Spleen (tissue), 7 donors: ENCODE data around the gene IRGC.

Source experiments
- POLR2AphosphoS5 ChIP-seq, 3 donors: sonication (generic); formaldehyde crosslinking; IDR thresholded peaks; one replicate each; pipeline ENCODE4 v1.5.1; 2017; ENCODE audit warnings: antibody characterized with exemption in 3 of 3
- TF ChIP-seq, protein P1 (sequence below), 11 experiments: fragments of 200-600 bp in 7 of 11; fragments of 450-650 bp in 4 of 11; sonication (generic) in 4 of 11; IDR thresholded peaks in 8 of 11; conservative IDR thresholded peaks in 3 of 11; 1 replicate in 7 of 11; 2 replicates in 4 of 11; pipeline versions ENCODE4 v1.4.0 to v1.8.0; 2016 to 2021; ENCODE audit warnings: antibody characterized with exemption in 11 of 11, inconsistent platforms in 4 of 11, mild to moderate bottlenecking in 1 of 11
- donor health status: DM: no; HTN: no; CAD: no; lungs with moderate emphysema.
- donor health status: DM: no; HTN: no; CAD: no.
- donor health status: DM: no; HTN: no; CAD: no.

DNA sequence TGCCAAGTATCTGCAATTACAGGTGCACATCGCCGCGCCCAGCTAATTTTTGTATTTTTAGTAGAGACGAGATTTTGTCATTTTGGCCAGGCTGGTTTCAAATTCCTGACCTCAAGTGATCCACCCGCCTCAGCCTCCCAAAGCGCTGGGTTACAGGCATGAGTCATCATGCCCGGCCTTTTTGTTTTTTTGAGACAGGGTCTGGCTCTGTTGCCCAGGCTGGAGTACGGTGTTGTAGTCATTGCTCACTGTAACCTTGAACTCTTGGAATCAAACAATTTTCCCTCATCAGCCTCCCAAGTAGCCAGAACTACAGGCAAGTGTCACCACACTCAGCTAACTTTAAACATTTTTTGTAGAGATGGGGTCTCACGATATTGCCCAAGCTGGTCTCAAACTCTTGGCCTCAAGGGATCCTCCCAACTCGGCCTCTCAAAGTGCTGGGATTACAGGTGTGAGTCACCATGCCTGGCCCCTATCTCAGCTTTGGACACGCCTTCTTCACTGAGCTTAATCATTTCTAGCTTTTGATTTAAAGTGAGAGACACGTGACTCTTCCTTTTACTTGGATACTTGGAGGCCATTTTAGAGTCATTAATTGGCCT lies 4.0 kb upstream of the IRGC start:
- TF ChIP-seq, protein P1, sequence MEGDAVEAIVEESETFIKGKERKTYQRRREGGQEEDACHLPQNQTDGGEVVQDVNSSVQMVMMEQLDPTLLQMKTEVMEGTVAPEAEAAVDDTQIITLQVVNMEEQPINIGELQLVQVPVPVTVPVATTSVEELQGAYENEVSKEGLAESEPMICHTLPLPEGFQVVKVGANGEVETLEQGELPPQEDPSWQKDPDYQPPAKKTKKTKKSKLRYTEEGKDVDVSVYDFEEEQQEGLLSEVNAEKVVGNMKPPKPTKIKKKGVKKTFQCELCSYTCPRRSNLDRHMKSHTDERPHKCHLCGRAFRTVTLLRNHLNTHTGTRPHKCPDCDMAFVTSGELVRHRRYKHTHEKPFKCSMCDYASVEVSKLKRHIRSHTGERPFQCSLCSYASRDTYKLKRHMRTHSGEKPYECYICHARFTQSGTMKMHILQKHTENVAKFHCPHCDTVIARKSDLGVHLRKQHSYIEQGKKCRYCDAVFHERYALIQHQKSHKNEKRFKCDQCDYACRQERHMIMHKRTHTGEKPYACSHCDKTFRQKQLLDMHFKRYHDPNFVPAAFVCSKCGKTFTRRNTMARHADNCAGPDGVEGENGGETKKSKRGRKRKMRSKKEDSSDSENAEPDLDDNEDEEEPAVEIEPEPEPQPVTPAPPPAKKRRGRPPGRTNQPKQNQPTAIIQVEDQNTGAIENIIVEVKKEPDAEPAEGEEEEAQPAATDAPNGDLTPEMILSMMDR (IDR thresholded peaks at IDR 0.05 in 8 of 11, conservative IDR thresholded peaks at IDR 0.05 in 3 of 11), result no peak
- TF ChIP-seq POLR2AphosphoS5 (IDR thresholded peaks at IDR 0.05), result no peak
